GM18858 (cell line): ENCODE measurements around the gene RPS3A.
"Not testable (repeated sequence)": the region's sequence is repeated elsewhere in the genome, so short reads cannot be mapped to it uniquely, and the experiment has no call there.

Source experiments
- ATAC-seq: cut with Tn5 transposase; IDR thresholded peaks from one replicate; pipeline ENCODE4 v1.9.1; 2021; ENCODE audit not compliant: unreplicated experiment

RPS3A gene

DNA sequence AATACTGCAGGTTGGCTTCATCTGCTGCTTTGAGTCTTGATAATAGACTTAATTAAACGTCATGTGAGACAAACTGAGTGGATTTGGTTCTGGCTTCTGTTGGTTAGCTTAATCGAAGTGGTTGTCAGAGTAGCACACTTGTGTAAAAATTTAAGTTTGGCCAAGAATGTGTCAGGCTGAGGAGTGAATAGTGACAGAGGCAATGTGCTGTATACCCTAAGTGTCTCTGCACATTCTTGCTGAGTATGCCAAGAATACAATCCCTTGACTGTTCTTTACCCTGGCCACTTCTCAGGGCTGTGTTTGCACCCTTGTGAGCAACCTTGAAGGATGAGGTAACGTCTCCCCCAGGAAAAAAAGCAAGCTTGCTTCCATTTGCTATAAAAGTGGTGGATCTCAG lies 14.9 kb downstream of the RPS3A start:
- no peak for ATAC-seq

DNA sequence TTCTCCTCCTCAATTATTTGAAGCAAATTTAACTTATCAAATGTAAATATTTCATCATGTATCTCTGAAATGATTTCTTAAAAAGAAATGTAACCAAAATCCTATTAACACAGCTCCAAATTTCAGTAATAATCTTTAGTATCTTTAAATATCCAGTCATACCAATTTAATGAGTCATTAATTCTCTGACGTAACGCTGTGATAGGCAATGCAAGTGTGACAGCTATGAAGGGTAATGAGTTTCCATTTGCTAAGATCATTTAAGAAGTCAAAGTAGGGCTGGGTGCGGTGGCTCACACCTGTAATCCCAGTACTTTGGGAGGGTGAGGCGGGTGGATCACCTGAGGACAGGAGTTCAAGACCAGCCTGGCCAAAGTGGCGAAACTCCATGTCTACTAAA lies 15.6 kb downstream of the RPS3A start:
- no peak for ATAC-seq

DNA sequence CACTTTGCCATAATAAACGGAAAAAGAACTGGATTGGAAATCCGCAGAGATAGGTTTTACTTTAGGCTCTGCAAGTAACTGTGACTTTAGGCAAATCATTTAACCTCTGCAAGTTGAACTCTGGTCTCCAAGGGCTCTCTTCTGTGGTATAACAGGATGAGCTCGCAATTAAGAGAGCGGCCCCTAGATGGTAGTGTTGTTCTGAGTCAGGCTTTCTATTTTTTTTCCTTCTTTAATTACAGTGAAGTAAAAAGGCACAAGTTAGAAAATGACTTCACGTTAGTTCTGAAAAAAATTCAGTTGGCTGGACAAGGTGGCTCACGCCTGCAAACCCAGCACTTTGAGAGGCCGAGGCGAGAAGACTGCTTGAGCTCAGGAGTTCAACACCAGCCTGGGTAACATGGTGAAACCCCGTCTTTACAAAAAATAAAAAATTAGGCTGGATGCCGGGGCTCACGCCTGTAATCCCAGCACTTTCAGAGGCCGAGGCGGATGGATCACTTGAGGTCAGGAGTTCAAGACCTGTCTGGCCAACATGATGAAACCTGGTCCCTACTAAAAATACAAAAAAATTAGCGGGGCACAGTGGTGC lies 18.0 kb downstream of the RPS3A start:
- ATAC-seq = peak; percentile 85

DNA sequence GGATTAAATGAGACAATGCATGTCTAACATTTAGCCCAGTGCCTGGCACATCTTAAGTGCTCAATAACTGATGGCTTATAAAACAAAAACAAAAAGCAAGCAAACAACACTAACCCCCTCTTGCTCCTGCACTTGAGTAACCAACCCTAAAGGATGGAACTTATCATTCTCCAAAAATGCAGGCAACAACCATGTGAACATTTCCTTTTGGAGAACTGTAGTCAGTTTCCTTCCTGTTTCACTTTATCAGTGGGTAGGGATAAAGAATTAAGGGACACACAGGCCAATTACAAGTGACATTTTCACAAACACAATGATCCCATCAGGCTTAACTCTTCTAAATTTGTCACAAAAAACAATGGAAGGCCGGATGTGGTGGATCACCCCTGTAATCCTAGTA lies 30.4 kb downstream of the RPS3A start:
- no peak for ATAC-seq

DNA sequence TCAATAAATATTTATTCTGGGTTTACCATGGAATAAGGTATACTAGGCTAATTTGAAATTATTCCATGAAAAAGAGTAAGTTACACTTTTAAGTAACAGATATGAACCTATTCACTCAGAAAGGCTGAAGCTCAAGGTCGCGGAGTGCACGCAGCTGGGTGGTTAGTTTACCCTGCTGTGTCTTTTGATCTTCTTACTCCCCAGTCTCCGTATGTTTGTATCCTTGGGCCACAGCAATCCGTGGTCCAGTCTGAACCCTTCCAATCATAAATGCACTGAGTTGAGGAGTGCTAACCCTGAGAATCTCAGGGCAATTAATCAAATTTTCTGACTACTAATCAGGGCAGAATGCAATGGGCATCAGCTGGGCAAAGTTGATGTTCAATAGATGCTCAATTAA lies 33.9 kb downstream of the RPS3A start:
- no peak for ATAC-seq

DNA sequence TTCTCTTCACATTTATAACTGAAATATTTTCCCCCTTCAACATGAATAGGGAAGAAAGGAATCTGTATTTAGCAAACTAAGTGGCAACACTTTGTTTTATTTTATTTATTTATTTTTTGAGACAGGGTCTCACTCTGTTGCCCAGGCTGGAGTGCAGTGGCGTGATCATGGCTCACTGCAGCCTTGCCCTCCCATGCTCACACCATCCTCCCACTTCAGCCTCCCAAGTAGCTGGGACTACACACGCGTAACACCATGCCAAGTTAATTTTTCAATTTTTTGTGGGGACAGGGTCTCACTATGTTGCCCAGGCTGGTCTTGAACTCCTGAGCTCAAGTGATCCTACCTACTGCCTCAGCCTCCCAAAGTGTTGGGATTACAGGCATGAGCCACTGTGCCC lies 36.6 kb downstream of the RPS3A start:
- ATAC-seq = not testable (repeated sequence)

DNA sequence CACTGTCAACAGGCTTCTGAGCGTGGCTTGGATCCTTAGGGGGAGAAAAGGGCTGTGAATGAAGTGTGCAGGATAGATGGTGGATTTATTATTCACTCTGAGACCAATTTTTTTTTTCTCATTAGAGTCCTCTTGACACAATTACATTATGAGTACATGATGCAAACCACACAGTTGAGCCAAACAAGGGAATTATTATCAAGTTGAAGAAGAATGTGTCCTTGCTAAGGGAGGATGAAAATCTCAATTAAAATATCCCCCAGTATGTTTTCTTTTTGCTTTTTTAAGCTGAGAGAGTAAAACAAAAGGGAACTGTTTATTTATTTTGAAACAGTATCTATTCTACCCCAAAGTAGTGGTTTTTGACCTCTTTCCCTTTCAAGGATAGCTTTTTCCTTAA lies 40.4 kb downstream of the RPS3A start:
- ATAC-seq = no peak

DNA sequence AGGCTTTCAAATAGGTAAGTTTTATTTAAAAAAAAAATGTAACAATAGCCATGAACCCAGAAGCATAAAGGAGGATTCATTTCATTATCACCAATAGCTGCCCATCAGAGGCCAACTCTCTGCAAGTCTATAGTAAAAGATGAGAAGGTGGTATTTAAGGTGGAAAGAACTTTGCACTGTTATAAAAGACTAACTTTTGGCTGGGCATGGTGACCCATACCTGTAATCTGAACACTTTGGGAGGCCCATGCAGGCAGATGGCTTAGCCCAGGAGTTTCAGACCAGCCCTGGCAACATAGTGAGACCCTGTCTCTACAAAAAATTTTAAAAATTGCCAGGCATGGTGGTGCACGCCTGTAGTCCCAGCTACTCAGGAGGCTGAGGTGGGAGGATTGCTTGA lies 43.3 kb downstream of the RPS3A start:
- ATAC-seq = no peak

DNA sequence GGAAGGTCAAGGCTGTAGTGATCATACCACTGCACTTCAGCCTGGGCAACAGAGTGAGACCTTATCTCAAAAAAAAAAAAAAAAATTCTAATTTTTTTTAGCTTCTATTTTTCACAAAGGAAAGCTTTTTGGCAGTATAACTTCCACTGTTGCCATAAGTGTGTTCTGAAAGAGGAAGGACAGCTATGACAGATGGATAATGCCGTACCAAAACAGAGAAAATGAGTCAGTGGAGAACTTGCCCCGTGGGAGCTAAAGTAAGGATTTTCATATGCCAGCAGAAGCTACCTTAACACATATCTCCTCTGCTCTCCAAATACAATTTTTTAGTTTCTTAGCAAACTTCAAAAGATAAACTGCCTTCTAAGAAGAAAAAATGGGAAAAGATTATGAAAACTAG lies 43.7 kb downstream of the RPS3A start:
- ATAC-seq = no peak

DNA sequence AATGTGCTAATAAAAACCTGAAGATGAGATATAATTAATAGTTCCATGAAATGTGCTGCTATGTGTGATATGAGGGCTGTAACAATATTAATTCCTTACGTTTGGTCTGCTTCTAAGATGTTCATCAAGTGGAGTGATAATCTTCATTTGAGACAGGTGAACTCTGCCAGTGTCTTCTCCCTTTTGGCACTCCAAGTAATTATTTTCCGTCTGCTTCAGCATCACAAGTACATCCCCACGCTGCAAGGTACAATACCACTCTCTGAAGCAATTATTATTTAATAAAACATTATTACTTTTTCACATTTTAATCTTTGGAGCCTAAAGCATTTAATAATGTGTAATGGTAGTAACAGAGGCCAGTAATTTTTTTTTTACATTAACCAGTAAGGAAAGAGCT lies 44.4 kb downstream of the RPS3A start:
- no peak for ATAC-seq

DNA sequence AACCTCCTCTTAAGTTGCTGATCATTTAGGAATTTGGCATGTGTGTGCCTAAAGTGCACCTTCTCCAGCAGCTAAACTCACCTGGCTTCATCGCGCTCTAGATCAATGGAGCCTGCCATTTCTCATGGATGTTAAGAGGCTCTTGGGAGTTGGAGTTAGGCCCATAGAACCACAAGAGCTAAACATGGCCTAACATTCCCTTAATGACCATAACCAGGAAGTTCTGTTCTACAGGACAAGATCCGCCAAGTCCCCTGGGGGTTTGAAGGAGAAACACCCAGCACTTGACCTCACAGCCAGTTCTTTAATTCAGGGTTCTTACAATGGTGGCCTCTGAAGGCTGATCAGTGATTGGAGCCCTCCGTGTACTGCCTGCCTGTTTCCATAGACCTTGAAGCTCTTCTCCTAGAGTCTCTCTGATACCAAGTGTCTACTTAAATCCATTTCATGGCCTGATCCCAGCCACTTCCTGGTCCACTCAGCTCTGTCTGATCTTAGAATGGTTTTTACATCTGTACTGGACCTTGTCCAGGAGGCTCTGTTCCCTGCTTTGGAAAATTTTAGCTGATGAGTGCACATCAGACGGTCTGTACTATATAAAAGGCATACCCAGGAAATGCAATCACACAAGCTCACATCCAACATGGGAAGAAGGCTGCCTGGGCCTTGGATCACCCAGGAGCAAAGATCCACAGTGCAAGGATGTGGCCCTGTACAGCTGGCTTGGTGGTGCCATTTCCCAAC lies 45.1 kb downstream of the RPS3A start:
- no peak for ATAC-seq

DNA sequence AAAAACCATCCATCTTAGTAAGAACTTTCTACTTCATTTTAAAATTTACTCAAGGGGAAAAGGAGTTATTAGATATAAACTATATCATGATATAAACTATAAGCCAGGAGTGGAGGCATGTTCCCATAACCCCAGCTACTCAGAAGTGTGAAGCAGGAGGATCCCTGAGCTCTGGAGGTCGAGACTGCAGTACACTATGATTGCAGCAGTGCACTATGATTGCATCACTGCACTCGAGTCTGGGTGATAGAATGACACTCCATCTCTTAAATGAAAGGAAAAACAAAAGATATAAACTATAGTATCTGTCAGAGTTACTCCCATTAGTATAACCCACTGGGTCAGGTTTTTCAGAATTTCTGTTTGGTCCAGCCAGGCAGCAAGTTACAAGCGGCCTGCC lies 47.6 kb downstream of the RPS3A start:
- no peak for ATAC-seq

DNA sequence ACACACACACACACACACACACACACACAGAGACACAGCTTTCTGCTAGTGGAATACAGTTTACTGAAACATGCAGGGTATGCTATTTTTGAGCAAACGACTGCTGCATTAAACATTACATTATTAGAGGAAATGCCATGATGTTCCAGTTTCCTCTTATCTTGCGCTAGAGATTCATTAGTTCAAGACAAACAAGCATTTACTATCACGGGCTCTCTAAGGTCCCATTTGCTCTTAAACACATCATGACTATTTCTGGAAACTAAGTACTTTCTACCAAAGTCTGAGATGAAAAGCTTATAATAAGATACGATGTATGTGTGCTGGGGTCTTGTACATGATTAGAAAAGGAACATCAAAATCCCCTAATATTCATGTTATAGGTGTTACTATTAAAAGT lies 48.8 kb downstream of the RPS3A start:
- no peak for ATAC-seq

DNA sequence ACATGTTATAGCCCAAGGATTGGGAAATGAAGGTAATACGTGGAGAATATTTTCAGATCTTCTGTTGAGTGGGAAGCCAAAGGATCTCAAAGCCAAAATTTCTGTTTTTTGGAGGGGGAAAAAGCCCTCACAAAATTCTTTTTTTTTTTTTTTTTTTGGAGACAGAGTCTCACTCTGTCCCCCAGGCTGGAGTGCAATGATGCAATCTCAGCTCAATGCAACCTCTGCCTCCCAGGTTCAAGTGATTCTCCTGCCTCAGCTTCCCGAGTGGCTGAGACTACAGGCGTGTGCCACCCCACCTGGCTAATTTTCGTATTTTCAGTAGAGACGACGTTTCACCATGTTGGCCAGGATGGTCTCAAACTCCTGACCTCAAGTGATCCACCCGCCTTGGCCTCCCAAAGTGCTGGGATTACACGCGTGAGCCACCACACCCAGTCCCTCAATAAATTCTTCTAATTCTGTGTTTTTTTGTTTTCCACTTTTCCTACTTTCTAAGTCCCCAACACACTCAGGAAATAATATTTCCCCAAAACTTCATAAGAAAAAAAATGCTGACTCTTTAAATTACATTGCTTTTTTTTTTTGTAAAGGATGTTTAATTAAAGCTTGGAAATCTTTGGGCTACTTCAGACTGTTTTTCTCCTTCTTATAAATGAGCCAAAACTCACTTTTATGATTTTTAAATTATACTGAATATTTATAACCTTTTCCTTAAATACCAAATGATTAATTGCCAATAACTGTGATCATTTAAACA lies 51.6 kb downstream of the RPS3A start:
- no peak for ATAC-seq

DNA sequence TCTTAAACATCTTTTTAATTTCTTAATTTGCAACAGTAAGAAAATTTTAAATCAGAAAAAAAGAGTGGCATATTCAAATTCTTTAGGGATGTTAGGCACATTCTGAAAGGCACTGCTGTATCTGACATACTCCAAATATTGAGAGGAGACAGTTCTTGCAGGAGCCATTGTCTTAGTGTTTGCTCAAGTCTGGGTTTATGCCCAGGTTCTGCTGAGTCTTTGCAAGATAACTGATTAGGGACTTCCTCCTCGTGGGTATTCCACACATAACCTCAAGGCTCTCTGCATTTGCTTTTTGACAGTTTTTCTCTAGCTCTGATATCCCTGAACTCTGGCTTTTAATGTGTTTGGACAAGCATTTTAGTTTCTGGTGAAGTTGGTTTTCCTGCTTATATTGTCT lies 52.6 kb downstream of the RPS3A start:
- no peak for ATAC-seq

DNA sequence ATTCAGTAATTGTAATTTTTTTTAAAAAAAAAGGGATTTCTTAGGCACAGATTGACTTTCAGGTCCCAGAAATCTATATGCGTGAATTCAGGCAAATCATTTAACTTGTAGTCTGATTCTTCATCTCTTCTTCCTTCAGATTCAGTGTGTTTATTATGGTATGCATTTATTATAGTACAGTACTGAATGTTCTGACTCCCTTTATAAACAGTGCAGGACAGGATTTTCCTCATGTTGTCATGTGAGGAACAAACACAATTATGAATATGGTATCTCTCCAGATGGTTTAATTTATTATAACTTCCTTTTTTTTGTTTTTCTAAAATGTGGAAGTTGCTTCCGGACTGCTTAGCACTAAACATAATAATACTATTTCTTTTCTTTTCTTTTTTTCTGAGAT lies 54.2 kb downstream of the RPS3A start:
- ATAC-seq = no peak
